H1 (cell line): ENCODE results near the gene GNAT1. TPM values are rescaled to one million over a fixed set of nuclear protein-coding genes. Genes with fewer than 3 reads are reported as not detected.
A peak's percentile ranks its signal among the peaks of the same experiment; 100 is the strongest.

Source experiments
- CTCF ChIA-PET: fragments of 300-600 bp; sonication (Branson Sonifier 250); formaldehyde crosslinking; loops from one replicate; lab custom pipeline; 2021; ENCODE audit not compliant: partially characterized antibody; lab: Charles Lee
- POLR2A ChIA-PET: fragments of 300-600 bp; sonication (Branson Sonifier 250); formaldehyde crosslinking; loops from one replicate; lab custom pipeline; 2021; ENCODE audit warnings: inconsistent platforms; ENCODE audit not compliant: partially characterized antibody; lab: Charles Lee
- DNase-seq, 2 experiments: peaks; one replicate each; pipeline versions ENCODE4 v3.0.0 to v3.0.0-alpha.2; 2010 to 2022; ENCODE audit warnings: low spot score in 2 of 2, low read depth in 1 of 2, mixed read lengths in 1 of 2
- FAIRE-seq: peaks from 2 replicates; lab custom pipeline; 2011; peaks lifted over from hg19 to GRCh38; lab: Jason Lieb, UNC
- H2AFZ ChIP-seq: 2 replicates; pipeline ENCODE4 v1.8.1; 2012; ENCODE audit warnings: low read length, inconsistent platforms
- H2AK5ac ChIP-seq: 2 replicates; pipeline ENCODE4 v1.6.1; 2013; ENCODE audit warnings: low read depth, low read length
- H2BK120ac ChIP-seq: replicated peaks from 2 replicates; pipeline ENCODE3; 2013; ENCODE audit warnings: low read depth, low read length, inconsistent platforms
- H2BK12ac ChIP-seq: 2 replicates; pipeline ENCODE4 v1.6.1; 2013; ENCODE audit warnings: low read depth, low read length
- H2BK15ac ChIP-seq: 2 replicates; pipeline ENCODE4 v1.6.1; 2013; ENCODE audit warnings: low read length
- H2BK20ac ChIP-seq: 2 replicates; pipeline ENCODE4 v1.6.1; 2013; ENCODE audit warnings: low read length
- H2BK5ac ChIP-seq: 2 replicates; pipeline ENCODE4 v1.6.1; 2013; ENCODE audit warnings: low read depth, low read length
- H3K14ac ChIP-seq: 2 replicates; pipeline ENCODE4 v1.6.1; 2013; ENCODE audit warnings: inconsistent platforms; ENCODE audit not compliant: insufficient read length
- H3K18ac ChIP-seq: 2 replicates; pipeline ENCODE4 v1.6.1; 2013; ENCODE audit warnings: low read length; ENCODE audit errors: extremely low read depth
- H3K23ac ChIP-seq: 2 replicates; pipeline ENCODE4 v1.6.1; 2013; ENCODE audit warnings: inconsistent platforms; ENCODE audit not compliant: insufficient read length
- H3K23me2 ChIP-seq: 2 replicates; pipeline ENCODE4 v1.6.1; 2013; ENCODE audit warnings: low read depth, low read length
- H3K27ac ChIP-seq: 2 replicates; pipeline ENCODE4 v1.6.1; 2011; ENCODE audit warnings: low read depth, low read length, inconsistent platforms
- H3K27me3 ChIP-seq, 4 experiments: replicated peaks in 1 of 4; 1 replicate in 1 of 4; 2 replicates in 3 of 4; pipeline versions ENCODE4 v1.6.1 to v1.8.1; 2011 to 2013; ENCODE audit warnings: low read length in 3 of 4, mild to moderate bottlenecking in 3 of 4, inconsistent platforms in 2 of 4, mixed read lengths in 2 of 4, moderate library complexity in 1 of 4; ENCODE audit not compliant: control insufficient read depth in 3 of 4, insufficient read depth in 3 of 4; ENCODE audit errors: extremely low read depth in 1 of 4
- H3K36me3 ChIP-seq, 4 experiments: 2 replicates each; pipeline versions ENCODE4 v1.6.1 to v1.8.1; 2011 to 2013; ENCODE audit warnings: mild to moderate bottlenecking in 4 of 4, low read length in 3 of 4, moderate library complexity in 2 of 4, control low read depth in 1 of 4, inconsistent platforms in 1 of 4; ENCODE audit not compliant: insufficient read depth in 4 of 4, control insufficient read depth in 2 of 4
- H3K4ac ChIP-seq: replicated peaks from 2 replicates; pipeline ENCODE3; 2013; ENCODE audit warnings: low read length, low read depth, mixed read lengths, inconsistent platforms; ENCODE audit not compliant: insufficient read length
- H3K4me1 ChIP-seq, 4 experiments: replicated peaks in 1 of 4; 1 replicate in 1 of 4; 2 replicates in 3 of 4; pipeline versions ENCODE4 v1.6.1 to v1.8.1; 2011 to 2013; ENCODE audit warnings: low read length in 3 of 4, inconsistent platforms in 2 of 4, mixed read lengths in 1 of 4; ENCODE audit not compliant: insufficient read depth in 4 of 4, control insufficient read depth in 3 of 4
- H3K4me2 ChIP-seq, 2 experiments: 2 replicates each; pipeline versions ENCODE4 v1.6.1 to v1.8.1; 2011 to 2013; ENCODE audit warnings: low read depth in 2 of 2, low read length in 2 of 2, control low read depth in 1 of 2, inconsistent platforms in 1 of 2, mild to moderate bottlenecking in 1 of 2; ENCODE audit not compliant: insufficient read depth in 1 of 2
- H3K4me3 ChIP-seq, 4 experiments: fragments of 200-600, 300-600 bp in 1 of 4; sonication (generic), shearing (Covaris generic), sonication (Bioruptor Twin) in 1 of 4; 2 replicates each; pipeline versions ENCODE4 v1.5.1 to v1.8.1; 2011 to 2016; ENCODE audit warnings: low read length in 4 of 4, low read depth in 3 of 4, control low read depth in 2 of 4, inconsistent platforms in 2 of 4, mild to moderate bottlenecking in 2 of 4, mixed read lengths in 1 of 4, moderate library complexity in 1 of 4; ENCODE audit not compliant: insufficient read depth in 2 of 4; ENCODE audit errors: extremely low read depth in 1 of 4
- H3K56ac ChIP-seq: replicated peaks from 2 replicates; pipeline ENCODE3; 2013; ENCODE audit warnings: low read depth, mild to moderate bottlenecking, mixed read lengths, low read length, inconsistent platforms; ENCODE audit not compliant: insufficient read length
- H3K79me1 ChIP-seq: 2 replicates; pipeline ENCODE4 v1.6.1; 2013; ENCODE audit warnings: low read depth, low read length, control low read depth
- H3K79me2 ChIP-seq, 2 experiments: 2 replicates each; pipeline versions ENCODE4 v1.6.1 to v1.8.1; 2012 to 2013; ENCODE audit warnings: low read length in 2 of 2, mild to moderate bottlenecking in 2 of 2, inconsistent platforms in 1 of 2; ENCODE audit not compliant: insufficient read depth in 2 of 2, control insufficient read depth in 1 of 2
- H3K9ac ChIP-seq, 4 experiments: replicated peaks in 1 of 4; 1 replicate in 1 of 4; 2 replicates in 3 of 4; pipeline versions ENCODE4 v1.6.1 to v1.8.1; 2011 to 2013; ENCODE audit warnings: low read depth in 3 of 4, low read length in 3 of 4, control low read depth in 2 of 4, mild to moderate bottlenecking in 2 of 4, moderate library complexity in 2 of 4, inconsistent platforms in 1 of 4; ENCODE audit errors: extremely low read depth in 1 of 4
- H3K9me3 ChIP-seq, 2 experiments: 2 replicates each; pipeline versions ENCODE4 v1.6.1 to v1.8.1; 2012 to 2013; ENCODE audit warnings: mild to moderate bottlenecking in 2 of 2, moderate library complexity in 2 of 2, control low read depth in 1 of 2, inconsistent platforms in 1 of 2, low read depth in 1 of 2, low read length in 1 of 2, mixed read lengths in 1 of 2; ENCODE audit not compliant: insufficient read depth in 2 of 2
- H4K20me1 ChIP-seq, 2 experiments: replicated peaks in 1 of 2; 2 replicates each; pipeline versions ENCODE3 to v1.8.1; 2011 to 2013; ENCODE audit warnings: inconsistent platforms in 2 of 2, low read length in 2 of 2, mild to moderate bottlenecking in 1 of 2; ENCODE audit not compliant: insufficient read depth in 2 of 2, control insufficient read depth in 1 of 2
- H4K5ac ChIP-seq: 2 replicates; pipeline ENCODE4 v1.6.1; 2013; ENCODE audit warnings: low read length, low read depth, mixed read lengths, inconsistent platforms; ENCODE audit not compliant: insufficient read length
- H4K8ac ChIP-seq: 2 replicates; pipeline ENCODE4 v1.8.0; 2013; ENCODE audit warnings: mild to moderate bottlenecking, moderate library complexity, low read length, inconsistent platforms; ENCODE audit not compliant: insufficient read depth; ENCODE audit errors: extremely low read depth
- H4K91ac ChIP-seq: replicated peaks from 2 replicates; pipeline ENCODE3; 2013; ENCODE audit warnings: low read length, mixed read lengths, inconsistent platforms; ENCODE audit not compliant: insufficient read length
- E2F6 ChIP-seq: IDR thresholded peaks from 2 replicates; pipeline ENCODE4 v1.6.1; 2012; ENCODE audit warnings: inconsistent platforms
- MAX ChIP-seq: IDR thresholded peaks from 2 replicates; pipeline ENCODE4 v1.6.1; 2012; ENCODE audit warnings: inconsistent platforms
- SP1 ChIP-seq: IDR thresholded peaks from 2 replicates; pipeline ENCODE4 v1.6.1; 2011; ENCODE audit warnings: low read depth, low read length
- TAF7 ChIP-seq: optimal IDR thresholded peaks from 2 replicates; pipeline ENCODE3; 2011; ENCODE audit warnings: low read depth, mild to moderate bottlenecking, inconsistent platforms, low read length, moderate library complexity, borderline replicate concordance
- WGBS, 2 experiments: shearing (Covaris generic) in 1 of 2; methylation state at CpG; one replicate each; pipeline versions ENCODE4 v1.1.6 to v1.1.7; 2013 to 2015; ENCODE audit warnings: low lambda C conversion rate in 2 of 2, mixed read lengths in 2 of 2, inconsistent platforms in 1 of 2, low coverage in 1 of 2, missing lambda C conversion rate in 1 of 2; ENCODE audit not compliant: insufficient replicate concordance in 2 of 2, insufficient coverage in 1 of 2, insufficient read length in 1 of 2; ENCODE audit errors: extremely low coverage in 1 of 2, missing lambda C conversion rate in 1 of 2; 5-methylcytosine and 5-hydroxymethylcytosine counted together
- polyA plus RNA-seq, 7 experiments: library from polyadenylated mRNA; depleted of rRNA in 3 of 7; stranded (reverse) in 5 of 7; unstranded in 2 of 7; fragments of >200 nt in 5 of 7; fragments of 200-250 nt in 2 of 7; gene quantifications; 1 replicate in 5 of 7; 2 replicates in 1 of 7; 4 replicates in 1 of 7; pipeline versions ENCODE4 v1.2.1 to v1.2.3, GENCODE V29; 2011 to 2013; ENCODE audit warnings: missing spikeins in 2 of 7, mixed read lengths in 2 of 7
- total RNA-seq: library from RNA; stranded (reverse); fragmentation: NEBNext Ultra II Directional; extraction: Animal tissue kit (Norgen Biotek cat#: 25700); gene quantifications from 2 replicates; pipeline ENCODE4 v1.2.1, GENCODE V29; 2021

The GNAT1 gene
- total and polyA plus RNA-seq, 2 of the 8 experiments (the other 6 are each of a cell fraction or from before 2014, with no cell fraction given), result 0.08 TPM; not detected in 1

- Histone ChIP-seq H4K8ac (no peak overlapping the region), H3K56ac (no peak overlapping the region), H2BK15ac (peak overlapping the region; percentile 92; the same call in 1 of the 2 replicates), H2BK5ac (no peak overlapping the region), H3K4ac (no peak overlapping the region), H3K18ac (no peak overlapping the region), H3K9me3 (no peaks in the 10 kb centered on the region), H3K9ac (no peak overlapping the region), H3K79me1 (no peaks in the 10 kb centered on the region), H3K27ac (no peak overlapping the region), H3K23me2 (no peaks in the 10 kb centered on the region), H2BK12ac (peak overlapping the region; percentile 75; the same call in 1 of the 2 replicates), H3K23ac (no peak overlapping the region), H3K27me3 (no peaks in the 10 kb centered on the region; a peak in 2 of 7 replicates), H3K4me3 (no peak overlapping the region), H3K14ac (no peak overlapping the region), H2BK120ac (no peak overlapping the region), H2AFZ (no peak overlapping the region), H2BK20ac (no peak overlapping the region), H4K91ac (no peak overlapping the region), H2AK5ac (peak overlapping the region; percentile 75; the same call in 1 of the 2 replicates), H3K4me1 (peaks cover 5 to 25% (median 16%) of the 10 kb centered on the region in 4 experiments), H4K20me1 (no peaks in the 10 kb centered on the region), H3K36me3 (no peaks in the 10 kb centered on the region), H4K5ac (no peak overlapping the region), H3K79me2 (no peaks in the 10 kb centered on the region), H3K4me2 (no peak overlapping the region)
- DNase-seq, result no peak
- no peak for FAIRE-seq
- WGBS, 2 experiments, result 87% methylated on average over 2 of the region's 2 CpGs; no CpG with 5 or more reads in 1 of the 2 experiments
- TF ChIP-seq TAF7 (no peak), MAX (peak; percentile 54; the same call in 1 of the 2 replicates), E2F6 (peak; percentile 89), SP1 (no peak)
- ChIA-PET POLR2A (interaction anchor here (0.5 to 1.4 kb wide), 6 partner anchors 9 to 25 kb away, joined by 3 to 5 read pairs (median 4); no protein-coding TSS in a partner anchor), CTCF (interaction anchor here (1.0 to 1.5 kb wide), 4 partner anchors 22 to 45 kb away, joined by 4 to 6 read pairs (median 6); no protein-coding TSS in a partner anchor)
These were observed 44.0 kb upstream of the GNAT1 start for GRCh38 chr3:50147447-50147846.
